ENCODE results near the gene USP43. TPM values are rescaled to one million over a fixed set of nuclear protein-coding genes. Genes with fewer than 3 reads are reported as not detected.
"Not testable (repeated sequence)": the region's sequence is repeated elsewhere in the genome, so short reads cannot be mapped to it uniquely, and the experiment has no call there.

USP43 gene
- total RNA-seq, 2 donors from 2014 or later, result 0.24 TPM; not detected in 1

DNA sequence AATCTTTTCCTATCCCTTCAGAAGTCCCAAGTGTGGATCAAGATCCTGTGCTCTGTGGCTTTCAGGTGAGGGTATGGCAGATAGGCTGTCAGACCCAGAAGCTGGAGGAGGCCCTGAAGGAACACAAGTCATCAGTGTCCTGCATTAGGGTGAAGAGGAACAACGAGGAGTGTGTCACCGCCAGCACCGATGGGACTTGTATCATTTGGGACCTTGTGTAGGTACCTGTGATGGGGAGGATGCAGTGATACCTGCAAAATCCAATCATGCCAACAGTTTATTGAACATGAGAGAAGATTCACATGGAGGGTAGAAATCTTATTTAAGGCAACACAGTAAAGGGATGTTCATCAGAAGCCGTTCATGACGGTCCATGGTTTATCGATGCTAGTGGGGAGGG is 10.0 kb upstream of the USP43 start:
- Histone ChIP-seq H3K9me3 (no peaks in the 10 kb centered on the region), H3K27ac (no peak overlapping the region), H3K36me3 (no peaks in the 10 kb centered on the region), H3K4me1 (no peaks in the 10 kb centered on the region), H3K4me3 (no peak overlapping the region), H3K27me3 (no peaks in the 10 kb centered on the region)
- TF ChIP-seq, protein P1, sequence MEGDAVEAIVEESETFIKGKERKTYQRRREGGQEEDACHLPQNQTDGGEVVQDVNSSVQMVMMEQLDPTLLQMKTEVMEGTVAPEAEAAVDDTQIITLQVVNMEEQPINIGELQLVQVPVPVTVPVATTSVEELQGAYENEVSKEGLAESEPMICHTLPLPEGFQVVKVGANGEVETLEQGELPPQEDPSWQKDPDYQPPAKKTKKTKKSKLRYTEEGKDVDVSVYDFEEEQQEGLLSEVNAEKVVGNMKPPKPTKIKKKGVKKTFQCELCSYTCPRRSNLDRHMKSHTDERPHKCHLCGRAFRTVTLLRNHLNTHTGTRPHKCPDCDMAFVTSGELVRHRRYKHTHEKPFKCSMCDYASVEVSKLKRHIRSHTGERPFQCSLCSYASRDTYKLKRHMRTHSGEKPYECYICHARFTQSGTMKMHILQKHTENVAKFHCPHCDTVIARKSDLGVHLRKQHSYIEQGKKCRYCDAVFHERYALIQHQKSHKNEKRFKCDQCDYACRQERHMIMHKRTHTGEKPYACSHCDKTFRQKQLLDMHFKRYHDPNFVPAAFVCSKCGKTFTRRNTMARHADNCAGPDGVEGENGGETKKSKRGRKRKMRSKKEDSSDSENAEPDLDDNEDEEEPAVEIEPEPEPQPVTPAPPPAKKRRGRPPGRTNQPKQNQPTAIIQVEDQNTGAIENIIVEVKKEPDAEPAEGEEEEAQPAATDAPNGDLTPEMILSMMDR (IDR thresholded peaks at IDR 0.05), result no peak
- DNase-seq (ENCODE audit: low spot score), result no peak

DNA sequence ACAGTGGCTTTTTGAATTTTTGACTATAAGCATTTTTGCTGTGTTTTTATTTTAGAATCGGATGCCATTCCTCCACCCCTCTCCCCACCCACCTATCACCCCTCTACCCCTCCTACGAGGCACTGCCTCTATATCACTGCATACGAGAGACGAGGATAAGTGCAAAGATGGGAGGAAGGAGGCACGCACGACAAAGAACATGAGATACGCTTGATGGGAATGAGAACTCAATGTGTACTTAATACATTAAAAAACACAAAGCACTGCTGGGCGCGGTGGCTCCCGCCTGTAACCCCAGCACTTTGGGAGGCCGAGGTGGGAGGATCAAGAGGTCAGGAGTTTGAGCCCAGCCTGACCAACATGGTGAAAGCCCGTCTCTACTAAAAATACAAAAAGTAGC is 8.8 kb upstream of the USP43 start:
- H3K4me1 ChIP-seq, result no peaks in the 10 kb centered on the region
- DNase-seq (ENCODE audit: low spot score), result no peak
- H3K4me3 ChIP-seq, result no peak overlapping the region
- H3K9me3 ChIP-seq, result no peaks in the 10 kb centered on the region
- no peaks in the 10 kb centered on the region for H3K36me3 ChIP-seq
- H3K27me3 ChIP-seq, result no peaks in the 10 kb centered on the region
- TF ChIP-seq, protein P1 (IDR thresholded peaks at IDR 0.05), result no peak
- H3K27ac ChIP-seq, result no peak overlapping the region

GRCh38 chr17:9640388-9640787 is 4.9 kb upstream of the USP43 start:
- H3K4me3 ChIP-seq; H3K36me3 ChIP-seq; H3K9me3 ChIP-seq; DNase-seq (ENCODE audit: low spot score); H3K27me3 ChIP-seq; H3K4me1 ChIP-seq; H3K27ac ChIP-seq: not testable (repeated sequence)

- Histone ChIP-seq H3K27ac (no peak overlapping the region), H3K4me1 (peaks cover 0 to 18% of the 10 kb centered on the region in 2 donors), H3K36me3 (no peaks in the 10 kb centered on the region), H3K4me3 (no peak overlapping the region), H3K9me3 (no peaks in the 10 kb centered on the region), H3K27me3 (peaks cover 0 to 2% of the 10 kb centered on the region in 2 donors)
- DNase-seq (ENCODE audit: low spot score), result no peak
- TF ChIP-seq, protein P1 (IDR thresholded peaks at IDR 0.05), result no peak
Observed at GRCh38 chr17:9643611-9644010, 1.7 kb upstream of the USP43 start.

DNA sequence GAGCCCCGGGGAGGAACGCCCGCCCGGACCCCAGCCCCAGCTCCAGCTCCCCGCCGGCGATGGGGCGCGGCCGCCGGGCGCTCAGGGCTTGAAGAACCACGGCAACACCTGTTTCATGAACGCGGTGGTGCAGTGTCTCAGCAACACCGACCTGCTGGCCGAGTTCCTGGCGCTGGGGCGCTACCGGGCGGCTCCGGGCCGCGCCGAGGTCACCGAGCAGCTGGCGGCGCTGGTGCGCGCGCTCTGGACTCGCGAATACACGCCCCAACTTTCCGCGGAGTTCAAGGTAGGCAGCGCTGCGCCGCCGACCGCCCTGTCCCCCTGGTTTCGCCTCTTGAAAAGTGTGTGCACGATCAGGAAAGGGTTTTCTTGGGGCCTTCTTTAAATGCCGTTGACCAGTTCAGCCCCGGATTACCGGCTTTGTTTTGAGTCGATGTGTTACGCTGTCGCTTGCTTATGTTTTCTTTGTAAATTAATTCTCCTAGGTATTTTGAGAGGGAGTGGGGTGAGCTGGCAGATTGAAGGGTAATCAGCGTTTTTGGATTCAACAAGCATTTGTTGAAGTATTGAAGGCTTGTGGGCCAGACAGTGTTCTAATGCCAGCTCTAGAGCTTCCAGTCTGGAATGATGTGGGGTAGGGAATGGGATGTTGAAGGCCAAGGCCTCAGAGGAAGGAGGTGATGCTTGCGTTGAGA is 681 bp downstream of the USP43 start:
- no peak for DNase-seq (ENCODE audit: low spot score)

DNA sequence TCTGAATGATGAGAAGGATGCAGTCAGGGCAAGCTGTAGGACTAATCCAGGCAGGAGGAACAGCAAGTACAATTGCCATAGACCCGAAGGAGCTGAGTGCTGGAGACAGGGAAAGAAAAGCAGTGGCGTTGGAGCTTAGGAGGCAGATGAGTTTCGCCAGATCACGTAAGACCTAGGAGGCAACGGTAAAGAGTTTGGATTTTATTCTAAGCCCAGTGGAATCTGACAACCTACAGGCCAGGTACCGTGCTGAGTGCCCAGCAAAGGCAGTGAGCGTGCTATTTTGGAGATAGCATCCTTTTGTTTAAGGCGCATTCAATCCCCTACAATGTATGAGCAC is 1.2 kb downstream of the USP43 start:
- H3K36me3 ChIP-seq, result no peaks in the 10 kb centered on the region
- no peak for DNase-seq (ENCODE audit: low spot score)
- no peaks in the 10 kb centered on the region for H3K9me3 ChIP-seq
- peaks cover 0 to 2% of the 10 kb centered on the region in 2 donors for H3K27me3 ChIP-seq
- H3K4me1 ChIP-seq, result peaks cover 0 to 18% of the 10 kb centered on the region in 2 donors
- TF ChIP-seq, protein P1 (IDR thresholded peaks at IDR 0.05), result no peak
- H3K4me3 ChIP-seq, result peak overlapping the region in 1 of 2 donors; percentile 57
- H3K27ac ChIP-seq, result no peak overlapping the region

More for the DNA sequence above, 681 bp downstream of the USP43 start:
- Histone ChIP-seq H3K27ac (no peak overlapping the region), H3K9me3 (no peaks in the 10 kb centered on the region), H3K4me1 (peaks cover 0 to 18% of the 10 kb centered on the region in 2 donors), H3K27me3 (peaks cover 0 to 2% of the 10 kb centered on the region in 2 donors), H3K4me3 (peak overlapping the region; percentile 40 to 57), H3K36me3 (no peaks in the 10 kb centered on the region)
- TF ChIP-seq, protein P1 (IDR thresholded peaks at IDR 0.05), result no peak
